HCT116 (cell line): ENCODE measurements around the gene EPG5. TPM values are rescaled to one million over a fixed set of nuclear protein-coding genes. Genes with fewer than 3 reads are reported as not detected.

Experiments
- ATAC-seq: fragments of 200-7000 bp; cut with Tn5 transposase; 2 replicates; pipeline ENCODE4 v1.9.1; 2020; ENCODE audit warnings: mild to moderate bottlenecking, moderate library complexity
- BruUV-seq: library from RNA; stranded (reverse); fragments of 400-500 nt; replicated peaks from 2 replicates; lab custom pipeline; 2021; lab: Mats Ljungman, UMichigan
- CTCF ChIA-PET: fragments of 300-600 bp; sonication (Branson Sonifier 250); formaldehyde crosslinking; loops from one replicate; lab custom pipeline; 2021; ENCODE audit warnings: antibody characterized with exemption; lab: Charles Lee
- POLR2A ChIA-PET: fragments of 300-600, 350-600 bp; sonication (Branson Sonifier 250); formaldehyde crosslinking; loops from one replicate; lab custom pipeline; 2021; ENCODE audit warnings: antibody characterized with exemption; lab: Charles Lee
- RAD21 ChIA-PET, 2 experiments: fragments of 300-600 bp; sonication (Branson Sonifier 250); formaldehyde crosslinking; loops; one replicate each; lab custom pipeline; 2023; ENCODE audit warnings: low total read pairs in 2 of 2; ENCODE audit not compliant: uncharacterized antibody in 2 of 2, unreplicated experiment in 2 of 2, low non-redundant PET in 1 of 2; lab: Charles Lee
- DNase-seq: peaks from one replicate; pipeline ENCODE4 v3.0.0-alpha.2; 2010; ENCODE audit warnings: low read depth, low spot score
- H2AFZ ChIP-seq: fragments of 200-600 bp; shearing (Covaris generic), sonication (generic); 2 replicates; pipeline ENCODE4 v1.6.1; 2017; ENCODE audit warnings: low read depth, mixed run types, mixed read lengths, antibody characterized with exemption, low read length; ENCODE audit not compliant: poor library complexity, severe bottlenecking
- H3K27ac ChIP-seq: 2 replicates; pipeline ENCODE4 v1.5.1; 2012; ENCODE audit warnings: low read depth, low read length
- H3K27me3 ChIP-seq: fragments of 200-600 bp; sonication (generic); 2 replicates; pipeline ENCODE4 v1.6.1; 2016; ENCODE audit warnings: mixed run types, low read length, mixed read lengths; ENCODE audit not compliant: insufficient read depth
- H3K36me3 ChIP-seq, 2 experiments: fragments of 200-500 bp in 1 of 2; fragments of 200-600 bp in 1 of 2; sonication (Bioruptor generic) in 1 of 2; sonication (generic) in 1 of 2; 2 replicates each; pipeline versions ENCODE4 v1.5.1 to v1.6.1; 2014 to 2016; ENCODE audit warnings: low read length in 2 of 2, inconsistent platforms in 1 of 2, mixed read lengths in 1 of 2, mixed run types in 1 of 2; ENCODE audit not compliant: insufficient read depth in 2 of 2, control insufficient read depth in 1 of 2
- H3K4me1 ChIP-seq, 2 experiments: fragments of 200-600 bp in 1 of 2; sonication (generic) in 1 of 2; 2 replicates each; pipeline versions ENCODE4 v1.5.1 to v1.6.1; 2012 to 2017; ENCODE audit warnings: low read length in 2 of 2, inconsistent platforms in 1 of 2, mild to moderate bottlenecking in 1 of 2, mixed read lengths in 1 of 2, mixed run types in 1 of 2, moderate library complexity in 1 of 2; ENCODE audit not compliant: insufficient read depth in 2 of 2, control insufficient read depth in 1 of 2
- H3K4me2 ChIP-seq: fragments of 200-600 bp; sonication (generic); 2 replicates; pipeline ENCODE4 v1.6.1; 2017; ENCODE audit warnings: mixed run types, low read length, mixed read lengths
- H3K4me3 ChIP-seq, 2 experiments: fragments of 200-600 bp in 1 of 2; sonication (generic) in 1 of 2; replicated peaks in 1 of 2; 2 replicates each; pipeline ENCODE4 v1.5.1; 2011 to 2016; ENCODE audit warnings: low read length in 2 of 2, control low read depth in 1 of 2, low read depth in 1 of 2, mild to moderate bottlenecking in 1 of 2, mixed read lengths in 1 of 2, mixed run types in 1 of 2
- H3K79me2 ChIP-seq: fragments of 200-600 bp; sonication (generic); 2 replicates; pipeline ENCODE4 v1.6.1; 2017; ENCODE audit warnings: mild to moderate bottlenecking, mixed run types, low read length, moderate library complexity, mixed read lengths; ENCODE audit not compliant: insufficient read depth
- H3K9ac ChIP-seq: fragments of 200-600 bp; sonication (generic); 2 replicates; pipeline ENCODE4 v1.6.1; 2016; ENCODE audit warnings: low read length, mixed read lengths
- H3K9me2 ChIP-seq: fragments of 200-600 bp; sonication (generic), shearing (Covaris generic); 2 replicates; pipeline ENCODE4 v1.6.1; 2017; ENCODE audit warnings: mixed run types, mild to moderate bottlenecking, moderate library complexity; ENCODE audit not compliant: insufficient read depth
- H3K9me3 ChIP-seq, 2 experiments: fragments of 200-500 bp in 1 of 2; fragments of 200-600 bp in 1 of 2; sonication (Bioruptor generic) in 1 of 2; sonication (generic) in 1 of 2; 2 replicates each; pipeline ENCODE4 v1.6.1; 2014 to 2017; ENCODE audit warnings: low read length in 2 of 2, mixed read lengths in 2 of 2, inconsistent platforms in 1 of 2, low read depth in 1 of 2, mild to moderate bottlenecking in 1 of 2, mixed run types in 1 of 2, moderate library complexity in 1 of 2; ENCODE audit not compliant: control insufficient read depth in 1 of 2, insufficient read depth in 1 of 2
- H4K20me1 ChIP-seq: fragments of 200-600 bp; sonication (generic), shearing (Covaris generic); 2 replicates; pipeline ENCODE4 v1.6.1; 2017; ENCODE audit warnings: mixed run types, mild to moderate bottlenecking, moderate library complexity; ENCODE audit not compliant: insufficient read depth
- ATF3 ChIP-seq: IDR thresholded peaks from 2 replicates; pipeline ENCODE4 v1.6.1; 2012
- CBX3 ChIP-seq: IDR thresholded peaks from 2 replicates; pipeline ENCODE4 v1.6.1; 2012; ENCODE audit warnings: low read depth
- CTCF ChIP-seq, 3 experiments: fragments of 200-600 bp in 1 of 3; sonication (generic) in 1 of 3; IDR thresholded peaks in 2 of 3; conservative IDR thresholded peaks in 1 of 3; 2 replicates each; pipeline ENCODE4 v1.5.1; 2012 to 2017; ENCODE audit warnings: low read depth in 2 of 3, low read length in 2 of 3, antibody characterized with exemption in 1 of 3, borderline replicate concordance in 1 of 3, control low read depth in 1 of 3, mild to moderate bottlenecking in 1 of 3, mixed read lengths in 1 of 3, mixed run types in 1 of 3, moderate library complexity in 1 of 3; ENCODE audit not compliant: insufficient read depth in 1 of 3
- EGR1 ChIP-seq: IDR thresholded peaks from 2 replicates; pipeline ENCODE4 v1.6.1; 2012; ENCODE audit warnings: low read depth
- ELF1 ChIP-seq: IDR thresholded peaks from 2 replicates; pipeline ENCODE4 v1.6.1; 2012; ENCODE audit warnings: low read depth, borderline replicate concordance
- EZH2 ChIP-seq: fragments of 200-600 bp; sonication (generic); IDR thresholded peaks from 2 replicates; pipeline ENCODE4 v1.6.1; 2017; ENCODE audit warnings: antibody characterized with exemption, mixed run types
- EZH2phosphoT487 ChIP-seq: fragments of 200-600 bp; IDR thresholded peaks from 2 replicates; pipeline ENCODE4 v1.6.1; 2018; ENCODE audit warnings: antibody characterized with exemption, borderline replicate concordance
- FOSL1 ChIP-seq: IDR thresholded peaks from 2 replicates; pipeline ENCODE4 v1.6.1; 2012; ENCODE audit warnings: low read depth
- MAX ChIP-seq: IDR thresholded peaks from 2 replicates; pipeline ENCODE4 v1.6.1; 2012
- POLR2AphosphoS5 ChIP-seq: IDR thresholded peaks from 2 replicates; pipeline ENCODE4 v1.6.1; 2011; ENCODE audit warnings: mild to moderate bottlenecking, low read depth, low read length, moderate library complexity
- RAD21 ChIP-seq: IDR thresholded peaks from 2 replicates; pipeline ENCODE4 v1.6.1; 2012; ENCODE audit warnings: low read depth, mild to moderate bottlenecking
- REST ChIP-seq: IDR thresholded peaks from 2 replicates; pipeline ENCODE4 v1.6.1; 2012; ENCODE audit warnings: low read depth
- SIN3A ChIP-seq: IDR thresholded peaks from 2 replicates; pipeline ENCODE4 v1.6.1; 2012; ENCODE audit warnings: low read depth
- SP1 ChIP-seq: IDR thresholded peaks from 2 replicates; pipeline ENCODE4 v1.6.1; 2012; ENCODE audit warnings: low read depth
- SRF ChIP-seq: IDR thresholded peaks from 2 replicates; pipeline ENCODE4 v1.6.1; 2012; ENCODE audit warnings: low read depth
- TCF7L2 ChIP-seq: IDR thresholded peaks from 2 replicates; pipeline ENCODE4 v1.7.0; 2011; ENCODE audit warnings: borderline replicate concordance, inconsistent platforms; ENCODE audit not compliant: insufficient read depth, insufficient read length; ENCODE audit errors: extremely low read depth
- YY1 ChIP-seq: IDR thresholded peaks from 2 replicates; pipeline ENCODE4 v1.6.1; 2011; ENCODE audit warnings: low read length, low read depth, moderate library complexity, mild to moderate bottlenecking; ENCODE audit not compliant: insufficient replicate concordance; ENCODE audit errors: extremely low read depth
- ZBTB33 ChIP-seq: IDR thresholded peaks from 2 replicates; pipeline ENCODE4 v1.6.1; 2011; ENCODE audit warnings: mild to moderate bottlenecking, low read length, moderate library complexity; ENCODE audit not compliant: insufficient replicate concordance; ENCODE audit errors: extremely low read depth
- ZFX ChIP-seq: fragments of 450-650 bp; IDR thresholded peaks from 2 replicates; pipeline ENCODE4 v1.6.1; 2017
- ZNF274 ChIP-seq: fragments of 200-500 bp; sonication (Bioruptor generic); IDR thresholded peaks from 2 replicates; pipeline ENCODE4 v1.6.1; 2014; ENCODE audit warnings: mild to moderate bottlenecking, low read depth, low read length, inconsistent platforms
- intact Hi-C: fragments of 100-400 bp; cut with micrococcal nuclease; formaldehyde crosslinking; loops from 2 replicates; pipeline ENCODE4 v1.10.0; 2022
- total RNA-seq: library from RNA; stranded (reverse); gene quantifications from one replicate; pipeline ENCODE4 v1.2.1, GENCODE V29; 2021; ENCODE audit not compliant: unreplicated experiment

Gene EPG5
- total RNA-seq, 1 experiment from 2014 or later = 12.9 TPM

- ChIA-PET POLR2A (no interaction called here), CTCF (no interaction called here), RAD21 (no interaction called here)
- no peak for DNase-seq
- no peak overlapping the region for H3K4me2 ChIP-seq
- no peak for TF ChIP-seq EZH2
- no peak for TF ChIP-seq EZH2phosphoT487
- TF ChIP-seq SIN3A = no peak
- TF ChIP-seq MAX = no peak
- TF ChIP-seq ZBTB33 = no peak
- no peak for TF ChIP-seq POLR2AphosphoS5
- no peak for TF ChIP-seq RAD21
- TF ChIP-seq ATF3 = no peak
- no peak for TF ChIP-seq ELF1
- TF ChIP-seq REST = no peak
- no peak for TF ChIP-seq ZNF274
- TF ChIP-seq CBX3 = no peak
- no peak for TF ChIP-seq CTCF (IDR thresholded peaks at IDR 0.05 in 2 of 3, conservative IDR thresholded peaks at IDR 0.05 in 1 of 3; ENCODE audit: borderline replicate concordance in 1 of 3, insufficient read depth in 1 of 3, low read depth in 2 of 3, low read length in 2 of 3)
- no peak for TF ChIP-seq SRF
- no peak for TF ChIP-seq ZFX
- TF ChIP-seq TCF7L2 = no peak
- no peak for TF ChIP-seq YY1
- no peak for TF ChIP-seq EGR1
- no peak for TF ChIP-seq FOSL1
- TF ChIP-seq SP1 = no peak
- H3K27me3 ChIP-seq = no peaks in the 10 kb centered on the region
- H3K9me2 ChIP-seq = no peaks in the 10 kb centered on the region
- peaks cover 7 to 36% of the 10 kb centered on the region in 2 experiments; a peak in 3 of 4 replicates for H3K4me1 ChIP-seq
- peaks cover 4% of the 10 kb centered on the region; the same call in 1 of the 2 replicates for H3K79me2 ChIP-seq
- no peak overlapping the region for H2AFZ ChIP-seq
- intact Hi-C loops = no loop called here
- H4K20me1 ChIP-seq = no peaks in the 10 kb centered on the region
- H3K27ac ChIP-seq = no peak overlapping the region
- H3K36me3 ChIP-seq = peaks cover 10 to 11% of the 10 kb centered on the region in 2 experiments
- no peak overlapping the region for H3K9ac ChIP-seq
- H3K4me3 ChIP-seq = no peak overlapping the region
- H3K9me3 ChIP-seq = no peaks in the 10 kb centered on the region
- BruUV-seq = no TSS peak
- ATAC-seq = no peak
These were observed 9.1 kb downstream of the EPG5 start for GRCh38 chr18:45958027-45958426.
